HL-60 (cell line): ENCODE measurements around the gene GALR2.

Source experiments
- DNase-seq, 2 experiments: peaks; one replicate each; pipeline ENCODE4 v3.0.0-alpha.2; 2010 to 2020; ENCODE audit warnings: low read depth in 1 of 2, low spot score in 1 of 2
- H3K27ac ChIP-seq: fragments of 250-450 bp; sonication (Bioruptor Pico); replicated peaks from 2 replicates; pipeline ENCODE4 v1.5.1; 2020; ENCODE audit warnings: mild to moderate bottlenecking, moderate library complexity
- H3K27me3 ChIP-seq: fragments of 250-450 bp; sonication (Bioruptor Pico); 2 replicates; pipeline ENCODE4 v1.5.1; 2021; ENCODE audit warnings: mild to moderate bottlenecking, moderate library complexity; ENCODE audit not compliant: insufficient read depth, poor library complexity, severe bottlenecking
- H3K4me3 ChIP-seq: replicated peaks from 2 replicates; pipeline ENCODE4 v1.5.1; 2011; ENCODE audit warnings: mild to moderate bottlenecking, control low read depth, low read length; ENCODE audit not compliant: insufficient read depth
- CTCF ChIP-seq: IDR thresholded peaks from one replicate; pipeline ENCODE4 v1.5.1; 2011; ENCODE audit warnings: low read length, control low read depth, inconsistent platforms; ENCODE audit not compliant: insufficient read depth
- GABPA ChIP-seq: IDR thresholded peaks from 2 replicates; pipeline ENCODE4 v1.6.1; 2012; ENCODE audit warnings: low read depth
- POLR2AphosphoS5 ChIP-seq: IDR thresholded peaks from 2 replicates; pipeline ENCODE4 v1.6.1; 2012; ENCODE audit warnings: low read depth
- REST ChIP-seq: IDR thresholded peaks from 2 replicates; pipeline ENCODE4 v1.6.1; 2012; ENCODE audit warnings: low read depth; ENCODE audit not compliant: insufficient replicate concordance
- SPI1 ChIP-seq: IDR thresholded peaks from 2 replicates; pipeline ENCODE4 v1.6.1; 2012; ENCODE audit warnings: low read depth, mild to moderate bottlenecking, borderline replicate concordance

GALR2 gene

GRCh38 chr17:76079956-76080767 is 5.6 kb downstream of the GALR2 start:
- H3K27ac ChIP-seq: no peak overlapping the region
- H3K4me3 ChIP-seq: no peak overlapping the region
- H3K27me3 ChIP-seq: peaks cover 42% of the 10 kb centered on the region
- no peak for DNase-seq
- TF ChIP-seq REST: no peak
- no peak for TF ChIP-seq CTCF
- no peak; the same call in 1 of the 2 replicates for TF ChIP-seq POLR2AphosphoS5
- TF ChIP-seq SPI1: no peak
- TF ChIP-seq GABPA: no peak

- Histone ChIP-seq H3K4me3 (no peak overlapping the region), H3K27me3 (peaks cover 37% of the 10 kb centered on the region), H3K27ac (no peak overlapping the region)
- no peak for TF ChIP-seq GABPA
- no peak for TF ChIP-seq POLR2AphosphoS5
- TF ChIP-seq CTCF: no peak
- no peak for TF ChIP-seq SPI1
- TF ChIP-seq REST: no peak
- DNase-seq: no peak
These were observed 6.2 kb downstream of the GALR2 start for GRCh38 chr17:76080768-76081287.

- H3K27ac ChIP-seq: no peak overlapping the region
- DNase-seq: no peak
- no peak for TF ChIP-seq POLR2AphosphoS5
- TF ChIP-seq REST: no peak
- no peak for TF ChIP-seq CTCF
- no peak for TF ChIP-seq SPI1
- no peak for TF ChIP-seq GABPA
- H3K27me3 ChIP-seq: peaks cover 30% of the 10 kb centered on the region
- H3K4me3 ChIP-seq: no peak overlapping the region
These were observed 7.0 kb downstream of the GALR2 start for GRCh38 chr17:76081295-76082210.
